Spleen (tissue), 13 donors: ENCODE data around the gene PRSS35. TPM values are rescaled to one million over a fixed set of nuclear protein-coding genes. Genes with fewer than 3 reads are reported as not detected.

ENCODE experiments used
- DNase-seq: peaks from one replicate; pipeline ENCODE4 v3.0.0-alpha.2; 2020
- H3K27ac ChIP-seq, 8 donors: fragments of 200-600 bp; sonication (generic) in 7 of 8; 1 replicate in 4 of 8; 2 replicates in 4 of 8; pipeline versions ENCODE4 v1.5.0 to v1.8.0; 2016 to 2021; ENCODE audit warnings: inconsistent platforms in 4 of 8, mild to moderate bottlenecking in 4 of 8, moderate library complexity in 1 of 8
- H3K27me3 ChIP-seq, 7 donors: fragments of 200-600 bp; sonication (generic) in 6 of 7; replicated peaks in 1 of 7; 1 replicate in 4 of 7; 2 replicates in 3 of 7; pipeline versions ENCODE4 v1.5.0 to v1.8.0; 2016 to 2021; ENCODE audit warnings: inconsistent platforms in 3 of 7, mild to moderate bottlenecking in 1 of 7
- H3K36me3 ChIP-seq, 6 donors: fragments of 200-600 bp; sonication (generic) in 5 of 6; 1 replicate in 4 of 6; 2 replicates in 2 of 6; pipeline versions ENCODE4 v1.5.0 to v1.8.0; 2016 to 2021; ENCODE audit warnings: inconsistent platforms in 2 of 6
- H3K4me1 ChIP-seq, 6 donors: fragments of 200-600 bp; sonication (generic) in 5 of 6; 1 replicate in 3 of 6; 2 replicates in 3 of 6; pipeline versions ENCODE4 v1.5.0 to v1.8.0; 2016 to 2021; ENCODE audit warnings: inconsistent platforms in 3 of 6
- H3K4me3 ChIP-seq, 8 donors: fragments of 200-600 bp; sonication (generic) in 7 of 8; 1 replicate in 4 of 8; 2 replicates in 4 of 8; pipeline versions ENCODE4 v1.5.0 to v1.8.0; 2016 to 2021; ENCODE audit warnings: inconsistent platforms in 4 of 8, mild to moderate bottlenecking in 4 of 8, moderate library complexity in 2 of 8
- H3K9me3 ChIP-seq, 8 donors: fragments of 200-600 bp; sonication (generic) in 7 of 8; 1 replicate in 4 of 8; 2 replicates in 4 of 8; pipeline versions ENCODE4 v1.5.0 to v1.8.0; 2016 to 2021; ENCODE audit warnings: inconsistent platforms in 4 of 8
- POLR2A ChIP-seq, 3 donors: fragments of 450-650 bp; IDR thresholded peaks; one replicate each; pipeline ENCODE4 v1.5.1; 2017; ENCODE audit warnings: antibody characterized with exemption in 3 of 3, mild to moderate bottlenecking in 1 of 3
- POLR2AphosphoS5 ChIP-seq, 3 donors: sonication (generic); formaldehyde crosslinking; IDR thresholded peaks; one replicate each; pipeline ENCODE4 v1.5.1; 2017; ENCODE audit warnings: antibody characterized with exemption in 3 of 3
- WGBS, 5 donors: extraction: QIAGEN DNeasy Blood & Tissue Kit in 3 of 5; methylation state at CpG; one replicate each; pipeline versions ENCODE4 v1.1.5 to v1.1.7; 2013 to 2018; 5-methylcytosine and 5-hydroxymethylcytosine counted together
- intact Hi-C: fragments of 100-400 bp; cut with DNase I; formaldehyde crosslinking; loops from one replicate; pipeline ENCODE4 v1.15.0; 2023; ENCODE audit warnings: low total_unique reads
- long read RNA-seq, 2 donors: transcript quantifications; one replicate each; lab custom pipeline, GENCODE V29; 2026
- polyA plus RNA-seq, 3 donors: library from polyadenylated mRNA; stranded (reverse); fragments of 200-250 nt; gene quantifications; one replicate each; pipeline ENCODE4 v1.2.1, GENCODE V29; 2013
- total RNA-seq, 7 donors: library from RNA; depleted of rRNA in 3 of 7; stranded (reverse); fragments of >200 nt in 3 of 7; fragmentation: NEBNext Ultra II Directional in 4 of 7; extraction: Animal tissue kit (Norgen Biotek cat#: 25700) in 4 of 7; gene quantifications; one replicate each; pipeline versions ENCODE4 v1.1.0 to v1.2.1, GENCODE V29; 2016 to 2021
- TF ChIP-seq, protein P1 (sequence below), 11 experiments: fragments of 200-600 bp in 7 of 11; fragments of 450-650 bp in 4 of 11; sonication (generic) in 4 of 11; IDR thresholded peaks in 8 of 11; conservative IDR thresholded peaks in 3 of 11; 1 replicate in 7 of 11; 2 replicates in 4 of 11; pipeline versions ENCODE4 v1.4.0 to v1.8.0; 2016 to 2021; ENCODE audit warnings: antibody characterized with exemption in 11 of 11, inconsistent platforms in 4 of 11, mild to moderate bottlenecking in 1 of 11
- donor health status: healthy with polysubstance abuse.
- donor health status: DM: no; HTN: no; CAD: no; lungs with moderate emphysema.
- donor health status: DM: no; HTN: no; CAD: no.
- donor health status: Bipolar disorder and iron deficiency.
- donor health status: healthy.
- donor health status: DM: no; HTN: no; CAD: no.
- donor health status: DM: yes; HTN: yes; CAD: no.

Gene PRSS35, protein sequence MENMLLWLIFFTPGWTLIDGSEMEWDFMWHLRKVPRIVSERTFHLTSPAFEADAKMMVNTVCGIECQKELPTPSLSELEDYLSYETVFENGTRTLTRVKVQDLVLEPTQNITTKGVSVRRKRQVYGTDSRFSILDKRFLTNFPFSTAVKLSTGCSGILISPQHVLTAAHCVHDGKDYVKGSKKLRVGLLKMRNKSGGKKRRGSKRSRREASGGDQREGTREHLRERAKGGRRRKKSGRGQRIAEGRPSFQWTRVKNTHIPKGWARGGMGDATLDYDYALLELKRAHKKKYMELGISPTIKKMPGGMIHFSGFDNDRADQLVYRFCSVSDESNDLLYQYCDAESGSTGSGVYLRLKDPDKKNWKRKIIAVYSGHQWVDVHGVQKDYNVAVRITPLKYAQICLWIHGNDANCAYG
- total RNA-seq, result under 1 TPM in 6 of 7 donors, not detected in 1; 0.26 to 0.46 (median 0.35) TPM
- polyA plus RNA-seq, result under 1 TPM; 0.06 to 0.14 (median 0.07) TPM
- long read RNA-seq, donor 1, transcript PRSS35-201 (2 exons, 2,440 nt), result major isoform, 20 of 20 reads
- long read RNA-seq, donor 1, partial matches to known transcripts, result 0 of 20 reads
- long read RNA-seq, donor 1, other reads (novel, unspliced or antisense), result 0 of 20 reads
- long read RNA-seq, donor 2, transcript PRSS35-201 (2 exons, 2,440 nt), result major isoform, 13 of 13 reads
- long read RNA-seq, donor 2, partial matches to known transcripts, result 0 of 13 reads
- long read RNA-seq, donor 2, other reads (novel, unspliced or antisense), result 0 of 13 reads

DNA sequence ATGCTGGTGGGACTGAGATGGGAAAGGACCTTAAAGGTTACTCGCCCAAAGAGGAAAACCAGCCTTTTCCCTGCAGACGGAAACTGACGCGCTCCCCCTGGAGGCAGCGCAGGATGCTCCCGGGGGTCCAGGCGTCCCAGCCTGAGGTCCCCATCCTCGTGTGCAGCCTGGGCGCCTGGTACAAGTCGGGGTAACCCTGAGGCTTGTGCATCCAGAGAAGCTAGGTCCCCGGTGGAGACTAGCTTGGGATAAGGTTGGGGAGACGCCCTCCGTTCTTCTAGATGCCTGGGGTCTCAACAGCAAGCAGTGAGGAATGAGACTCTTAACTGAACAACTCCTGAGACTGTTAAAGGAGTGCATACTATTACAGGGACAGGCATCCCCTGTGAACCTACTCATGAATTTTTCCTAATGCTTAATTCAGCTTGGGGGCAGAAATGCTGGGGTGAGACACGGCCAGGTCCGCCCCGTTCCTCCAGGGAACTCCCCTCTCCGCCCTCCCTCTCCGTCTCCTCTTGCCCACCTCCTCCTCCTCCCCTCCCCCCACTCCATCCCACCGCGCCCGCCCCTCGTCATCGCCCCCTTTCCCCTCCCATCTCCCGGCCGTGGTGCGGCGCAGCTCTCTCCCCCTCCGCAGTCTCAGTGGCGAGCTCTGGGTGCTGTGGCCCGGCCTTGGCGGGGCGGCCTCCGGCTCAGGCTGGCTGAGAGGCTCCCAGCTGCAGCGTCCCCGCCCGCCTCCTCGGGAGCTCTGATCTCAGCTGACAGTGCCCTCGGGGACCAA, at the start of gene PRSS35:
Gene PRSS35 (plus strand): TSS at position 634 of the 781 bp plus-strand sequence. CDS start 10,908 bp downstream, outside the sequence.
- no peak within 1 kb of the TSS for H3K27ac ChIP-seq
- peak within 1 kb of the TSS in 6 of 8 donors; percentile 10 to 62 (median 26) for H3K4me3 ChIP-seq
- 3 to 6% (median 4%) methylated on average over 35 to 38 of the region's 38 CpGs for WGBS, 5 donors

DNA sequence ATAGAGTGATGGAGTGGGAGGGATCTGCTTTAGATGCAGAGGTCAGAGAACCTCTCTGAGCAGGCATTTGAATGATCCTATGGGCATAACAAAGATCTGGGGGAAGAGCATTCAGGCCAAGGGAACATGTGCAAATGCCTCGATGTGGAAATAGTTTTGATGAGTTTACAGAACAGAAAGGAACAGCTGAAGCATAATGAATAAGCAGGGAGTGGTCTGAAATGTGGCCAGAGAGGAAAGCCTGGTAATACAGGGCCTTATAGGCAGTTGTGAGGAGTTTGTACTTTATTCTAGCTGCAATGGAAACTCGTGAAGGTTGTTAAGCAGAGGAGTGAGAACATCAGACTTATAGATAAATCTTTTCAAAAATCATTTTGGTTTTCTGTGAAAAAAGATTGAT, 48.4 kb upstream of the PRSS35 start:
- TF ChIP-seq POLR2AphosphoS5 (IDR thresholded peaks at IDR 0.05) (no peak), POLR2A (IDR thresholded peaks at IDR 0.05) (no peak)
- TF ChIP-seq, protein P1, sequence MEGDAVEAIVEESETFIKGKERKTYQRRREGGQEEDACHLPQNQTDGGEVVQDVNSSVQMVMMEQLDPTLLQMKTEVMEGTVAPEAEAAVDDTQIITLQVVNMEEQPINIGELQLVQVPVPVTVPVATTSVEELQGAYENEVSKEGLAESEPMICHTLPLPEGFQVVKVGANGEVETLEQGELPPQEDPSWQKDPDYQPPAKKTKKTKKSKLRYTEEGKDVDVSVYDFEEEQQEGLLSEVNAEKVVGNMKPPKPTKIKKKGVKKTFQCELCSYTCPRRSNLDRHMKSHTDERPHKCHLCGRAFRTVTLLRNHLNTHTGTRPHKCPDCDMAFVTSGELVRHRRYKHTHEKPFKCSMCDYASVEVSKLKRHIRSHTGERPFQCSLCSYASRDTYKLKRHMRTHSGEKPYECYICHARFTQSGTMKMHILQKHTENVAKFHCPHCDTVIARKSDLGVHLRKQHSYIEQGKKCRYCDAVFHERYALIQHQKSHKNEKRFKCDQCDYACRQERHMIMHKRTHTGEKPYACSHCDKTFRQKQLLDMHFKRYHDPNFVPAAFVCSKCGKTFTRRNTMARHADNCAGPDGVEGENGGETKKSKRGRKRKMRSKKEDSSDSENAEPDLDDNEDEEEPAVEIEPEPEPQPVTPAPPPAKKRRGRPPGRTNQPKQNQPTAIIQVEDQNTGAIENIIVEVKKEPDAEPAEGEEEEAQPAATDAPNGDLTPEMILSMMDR (IDR thresholded peaks at IDR 0.05 in 8 of 11, conservative IDR thresholded peaks at IDR 0.05 in 3 of 11), result no peak
- intact Hi-C loops, result no loop called here
- Histone ChIP-seq H3K27me3 (no peaks in the 10 kb centered on the region), H3K4me1 (peaks cover 0 to 4% (median 0%) of the 10 kb centered on the region in 6 donors), H3K4me3 (no peak overlapping the region), H3K27ac (peak overlapping the region in 2 of 8 donors; percentile 41 to 52), H3K9me3 (no peaks in the 10 kb centered on the region), H3K36me3 (no peaks in the 10 kb centered on the region)
- DNase-seq, result no peak
- 42 to 69% (median 62%) methylated on average over 2 of the region's 2 CpGs for WGBS, 5 donors

More for the DNA sequence above, at the start of gene PRSS35:
- intact Hi-C loops, result loop anchor here (10.0 kb wide), 2 partner anchors 97 to 447 kb away; partner anchors contain the start of genes DOP1A and UBE3D
- TF ChIP-seq, protein P1 (IDR thresholded peaks at IDR 0.05 in 8 of 11, conservative IDR thresholded peaks at IDR 0.05 in 3 of 11), result peak in 7 of 11 experiments; percentile 26 to 56 (median 44)
- TF ChIP-seq POLR2A (IDR thresholded peaks at IDR 0.05), result no peak
- H3K36me3 ChIP-seq, result no peaks in the 10 kb centered on the region
- H3K9me3 ChIP-seq, result no peaks in the 10 kb centered on the region
- H3K4me1 ChIP-seq, result peaks cover 0 to 20% (median 12%) of the 10 kb centered on the region in 6 donors
- H3K27me3 ChIP-seq, result peaks cover 0 to 39% (median 9%) of the 10 kb centered on the region in 7 donors
- DNase-seq, result peak; percentile 83

DNA sequence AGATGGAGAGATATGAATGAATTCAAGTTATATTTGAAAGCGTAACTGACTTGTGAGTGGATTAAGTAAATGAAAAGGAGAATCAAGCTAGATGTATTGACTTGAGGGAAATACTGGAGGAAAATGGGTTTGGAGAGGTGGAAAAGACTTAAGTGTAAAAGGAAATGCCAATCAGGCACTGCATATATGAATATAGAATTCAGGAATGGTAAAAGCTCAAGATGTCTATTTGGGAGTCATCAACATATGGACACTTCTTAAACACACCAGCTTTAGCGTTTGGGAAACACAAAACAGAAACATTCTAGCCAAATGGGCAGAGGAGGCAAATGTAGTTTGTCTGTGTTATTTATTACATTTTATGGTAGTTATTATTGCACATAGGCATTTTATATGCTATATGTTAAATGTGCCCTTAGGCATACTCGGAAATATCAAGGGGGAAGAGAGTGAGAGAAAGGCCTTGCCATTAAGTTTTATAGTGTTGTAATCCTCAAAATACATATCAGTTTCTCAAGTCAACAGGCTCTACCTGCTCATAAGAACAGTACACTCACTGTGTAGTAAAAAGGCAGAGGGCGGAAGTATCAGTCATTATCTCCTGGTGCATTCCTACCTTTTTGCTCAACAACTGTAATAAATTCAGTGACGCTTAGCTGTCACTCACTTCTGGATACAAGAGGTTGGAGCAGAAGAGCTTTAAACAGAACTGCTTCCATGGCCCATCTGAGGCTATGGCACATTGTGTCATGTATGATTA, 47.8 kb upstream of the PRSS35 start:
- WGBS, 5 donors, result 91 to 94% (median 94%) methylated on average over 5 of the region's 5 CpGs
- H3K27ac ChIP-seq, result peak overlapping the region in 2 of 8 donors; percentile 41 to 52
- no peaks in the 10 kb centered on the region for H3K9me3 ChIP-seq
- H3K36me3 ChIP-seq, result no peaks in the 10 kb centered on the region
- peaks cover 0 to 4% (median 0%) of the 10 kb centered on the region in 6 donors for H3K4me1 ChIP-seq
- intact Hi-C loops, result no loop called here
- no peak for DNase-seq
- no peaks in the 10 kb centered on the region for H3K27me3 ChIP-seq
- H3K4me3 ChIP-seq, result no peak overlapping the region
- TF ChIP-seq, protein P1 (IDR thresholded peaks at IDR 0.05 in 8 of 11, conservative IDR thresholded peaks at IDR 0.05 in 3 of 11), result no peak
- TF ChIP-seq POLR2AphosphoS5 (IDR thresholded peaks at IDR 0.05) (no peak), POLR2A (IDR thresholded peaks at IDR 0.05) (no peak)
